ENCODE measurements around the gene KCNB1. TPM values are rescaled to one million over a fixed set of nuclear protein-coding genes. Genes with fewer than 3 reads are reported as not detected.

The KCNB1 gene
- total and polyA plus RNA-seq, 2 of the 4 experiments (the other 2 are of a cell fraction), result 0.05 TPM; not detected in 1

- TF ChIP-seq SMC3 (IDR thresholded peaks at IDR 0.05; ENCODE audit: low read depth, low read length) (no peak), CHD1 (IDR thresholded peaks at IDR 0.05; ENCODE audit: low read depth, low read length) (no peak)
These were observed 3.4 kb downstream of the KCNB1 start (continued) for GRCh38 chr20:49478754-49479689.

DNA sequence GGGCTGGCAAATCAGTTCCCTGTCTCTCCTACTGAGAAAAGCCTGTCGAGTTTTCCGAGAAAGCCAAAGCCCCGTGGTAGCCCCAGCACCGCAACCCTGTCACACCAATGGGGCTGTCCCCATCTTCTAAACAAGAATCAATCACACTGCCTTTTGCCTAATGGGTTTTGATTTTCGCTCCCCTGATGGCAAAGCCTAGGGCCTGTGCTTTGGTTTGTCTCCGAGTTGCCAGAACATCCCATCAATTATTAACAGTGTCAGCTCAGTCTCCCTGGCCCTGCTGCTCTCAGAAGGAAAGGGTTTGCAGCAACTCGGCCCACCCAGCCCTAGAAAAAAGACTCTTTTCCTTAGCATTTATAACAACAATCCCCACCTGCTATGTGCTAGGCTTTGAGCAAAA is 4.2 kb downstream of the KCNB1 start:
- H3K18ac ChIP-seq (ENCODE audit: low read depth, low read length), result no peak overlapping the region
- 0 out of 2 replicates have a peak, but pooled peaks cover 3% of the 10 kb centered on the region for H3K9me1 ChIP-seq (ENCODE audit: insufficient read depth, low read length)
- H3K9ac ChIP-seq (ENCODE audit: low read depth, low read length), result no peak overlapping the region
- DNase-seq, result no peak
- no peak overlapping the region for H2BK5ac ChIP-seq (ENCODE audit: low read depth, low read length, poor library complexity, severe bottlenecking)
- no peaks in the 10 kb centered on the region for H3K36me3 ChIP-seq (ENCODE audit: control insufficient read depth, insufficient read depth, low read length)
- ChIA-PET CTCF (no interaction called here), POLR2A (ENCODE audit: unreplicated experiment) (no interaction called here)
- peaks cover 64% of the 10 kb centered on the region for H3K27me3 ChIP-seq (ENCODE audit: control insufficient read depth, insufficient read depth, low read length)
- no peaks in the 10 kb centered on the region for H3K4me1 ChIP-seq (ENCODE audit: control insufficient read depth, insufficient read depth, low read length)
- no peak overlapping the region for H3K4me2 ChIP-seq (ENCODE audit: low read depth, low read length)
- H3K4ac ChIP-seq (ENCODE audit: low read depth, low read length), result no peak overlapping the region
- 0 out of 2 replicates have a peak, but pooled peaks cover 2% of the 10 kb centered on the region for H3K9me3 ChIP-seq (ENCODE audit: control insufficient read depth, insufficient read depth, low read length)
- no peak for ATAC-seq (ENCODE audit: low read depth)
- in situ Hi-C loops (cut with MboI; ENCODE audit: low sequenced_read_pairs) (no loop called here), intact Hi-C loops (cut with micrococcal nuclease) (no loop called here), dilution Hi-C loops (cut with HindIII; ENCODE audit: low sequenced_read_pairs, unreplicated experiment) (no loop called here)
- no peak overlapping the region for H2AFZ ChIP-seq (replicated peaks; ENCODE audit: low read length, poor library complexity)
- H3K27ac ChIP-seq (ENCODE audit: insufficient read depth, low read length), result no peak overlapping the region
- H2BK20ac ChIP-seq (ENCODE audit: low read depth, low read length), result no peak overlapping the region
- no peak overlapping the region for H3K4me3 ChIP-seq (ENCODE audit: insufficient read depth, low read depth, low read length)
- H3K23ac ChIP-seq (ENCODE audit: low read depth, low read length), result no peak overlapping the region
- 0 out of 2 replicates have a peak, but pooled peaks cover 6% of the 10 kb centered on the region for H4K20me1 ChIP-seq (ENCODE audit: insufficient read depth, low read length)
- H3K14ac ChIP-seq (replicated peaks; ENCODE audit: low read depth, low read length), result no peak overlapping the region
- H3K56ac ChIP-seq (ENCODE audit: extremely low read depth, insufficient read depth, low read length), result no peak overlapping the region
- H2BK15ac ChIP-seq (ENCODE audit: low read depth, low read length), result no peak overlapping the region
- H4K5ac ChIP-seq (ENCODE audit: low read depth, low read length), result no peak overlapping the region
- no peak overlapping the region for H2BK120ac ChIP-seq (ENCODE audit: low read depth, low read length)
- no peak overlapping the region for H4K8ac ChIP-seq (ENCODE audit: low read depth in 2 of 2, low read length in 2 of 2)
- no peaks in the 10 kb centered on the region for H3K79me1 ChIP-seq (ENCODE audit: low read depth in 1 of 2, low read length in 2 of 2)
- no peak overlapping the region for H2AK9ac ChIP-seq (replicated peaks; ENCODE audit: low read depth, low read length, poor library complexity)
- no peak overlapping the region for H2AK5ac ChIP-seq (ENCODE audit: low read depth, low read length)
- H4K91ac ChIP-seq (ENCODE audit: insufficient read depth, low read depth, low read length), result no peak overlapping the region
- 10% methylated on average over 2 of the region's 7 CpGs; no CpG with 5 or more reads in 1 of the 2 experiments for WGBS, 2 experiments (ENCODE audit: extremely low coverage in 2 of 2, insufficient read length in 1 of 2)
- no TSS peak for BruUV-seq (replicated peaks)
- TF ChIP-seq, protein P1, sequence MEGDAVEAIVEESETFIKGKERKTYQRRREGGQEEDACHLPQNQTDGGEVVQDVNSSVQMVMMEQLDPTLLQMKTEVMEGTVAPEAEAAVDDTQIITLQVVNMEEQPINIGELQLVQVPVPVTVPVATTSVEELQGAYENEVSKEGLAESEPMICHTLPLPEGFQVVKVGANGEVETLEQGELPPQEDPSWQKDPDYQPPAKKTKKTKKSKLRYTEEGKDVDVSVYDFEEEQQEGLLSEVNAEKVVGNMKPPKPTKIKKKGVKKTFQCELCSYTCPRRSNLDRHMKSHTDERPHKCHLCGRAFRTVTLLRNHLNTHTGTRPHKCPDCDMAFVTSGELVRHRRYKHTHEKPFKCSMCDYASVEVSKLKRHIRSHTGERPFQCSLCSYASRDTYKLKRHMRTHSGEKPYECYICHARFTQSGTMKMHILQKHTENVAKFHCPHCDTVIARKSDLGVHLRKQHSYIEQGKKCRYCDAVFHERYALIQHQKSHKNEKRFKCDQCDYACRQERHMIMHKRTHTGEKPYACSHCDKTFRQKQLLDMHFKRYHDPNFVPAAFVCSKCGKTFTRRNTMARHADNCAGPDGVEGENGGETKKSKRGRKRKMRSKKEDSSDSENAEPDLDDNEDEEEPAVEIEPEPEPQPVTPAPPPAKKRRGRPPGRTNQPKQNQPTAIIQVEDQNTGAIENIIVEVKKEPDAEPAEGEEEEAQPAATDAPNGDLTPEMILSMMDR (conservative IDR thresholded peaks at IDR 0.05; ENCODE audit: low read depth, low read length), result no peak
- TF ChIP-seq, protein P2, sequence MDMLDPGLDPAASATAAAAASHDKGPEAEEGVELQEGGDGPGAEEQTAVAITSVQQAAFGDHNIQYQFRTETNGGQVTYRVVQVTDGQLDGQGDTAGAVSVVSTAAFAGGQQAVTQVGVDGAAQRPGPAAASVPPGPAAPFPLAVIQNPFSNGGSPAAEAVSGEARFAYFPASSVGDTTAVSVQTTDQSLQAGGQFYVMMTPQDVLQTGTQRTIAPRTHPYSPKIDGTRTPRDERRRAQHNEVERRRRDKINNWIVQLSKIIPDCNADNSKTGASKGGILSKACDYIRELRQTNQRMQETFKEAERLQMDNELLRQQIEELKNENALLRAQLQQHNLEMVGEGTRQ (IDR thresholded peaks at IDR 0.05; ENCODE audit: low read depth, low read length), result no peak
- TF ChIP-seq BHLHE40 (IDR thresholded peaks at IDR 0.05; ENCODE audit: low read depth, low read length) (no peak), MXI1 (IDR thresholded peaks at IDR 0.05; ENCODE audit: borderline replicate concordance, low read depth, low read length) (no peak), POLR2A (IDR thresholded peaks at IDR 0.05; ENCODE audit: low read depth, low read length) (no peak), SMC3 (IDR thresholded peaks at IDR 0.05; ENCODE audit: low read depth, low read length) (no peak), MAZ (IDR thresholded peaks at IDR 0.05; ENCODE audit: borderline replicate concordance, low read depth, low read length) (no peak), CEBPB (IDR thresholded peaks at IDR 0.05; ENCODE audit: low read depth, low read length) (no peak), RFX5 (IDR thresholded peaks at IDR 0.05; ENCODE audit: low read depth, low read length) (no peak), FOS (IDR thresholded peaks at IDR 0.05; ENCODE audit: low read depth, low read length) (no peak), NFE2L2 (IDR thresholded peaks at IDR 0.05; ENCODE audit: low read depth, low read length) (no peak), MAFK (IDR thresholded peaks at IDR 0.05; ENCODE audit: low read depth, low read length) (no peak)

Data from IMR-90 (cell line).